H1 (cell line): ENCODE measurements around the gene SLX9. TPM values are rescaled to one million over a fixed set of nuclear protein-coding genes. Genes with fewer than 3 reads are reported as not detected.

Experiments used
- CTCF ChIA-PET: fragments of 300-600 bp; sonication (Branson Sonifier 250); formaldehyde crosslinking; loops from one replicate; lab custom pipeline; 2021; ENCODE audit not compliant: partially characterized antibody; lab: Charles Lee
- POLR2A ChIA-PET: fragments of 300-600 bp; sonication (Branson Sonifier 250); formaldehyde crosslinking; loops from one replicate; lab custom pipeline; 2021; ENCODE audit warnings: inconsistent platforms; ENCODE audit not compliant: partially characterized antibody; lab: Charles Lee
- DNase-seq, 2 experiments: peaks; one replicate each; pipeline versions ENCODE4 v3.0.0 to v3.0.0-alpha.2; 2010 to 2022; ENCODE audit warnings: low spot score in 2 of 2, low read depth in 1 of 2, mixed read lengths in 1 of 2
- FAIRE-seq: peaks from 2 replicates; lab custom pipeline; 2011; peaks lifted over from hg19 to GRCh38; lab: Jason Lieb, UNC
- H2AFZ ChIP-seq: 2 replicates; pipeline ENCODE4 v1.8.1; 2012; ENCODE audit warnings: low read length, inconsistent platforms
- H2AK5ac ChIP-seq: 2 replicates; pipeline ENCODE4 v1.6.1; 2013; ENCODE audit warnings: low read depth, low read length
- H2BK120ac ChIP-seq: replicated peaks from 2 replicates; pipeline ENCODE3; 2013; ENCODE audit warnings: low read depth, low read length, inconsistent platforms
- H2BK12ac ChIP-seq: 2 replicates; pipeline ENCODE4 v1.6.1; 2013; ENCODE audit warnings: low read depth, low read length
- H2BK15ac ChIP-seq: 2 replicates; pipeline ENCODE4 v1.6.1; 2013; ENCODE audit warnings: low read length
- H2BK20ac ChIP-seq: 2 replicates; pipeline ENCODE4 v1.6.1; 2013; ENCODE audit warnings: low read length
- H2BK5ac ChIP-seq: 2 replicates; pipeline ENCODE4 v1.6.1; 2013; ENCODE audit warnings: low read depth, low read length
- H3K14ac ChIP-seq: 2 replicates; pipeline ENCODE4 v1.6.1; 2013; ENCODE audit warnings: inconsistent platforms; ENCODE audit not compliant: insufficient read length
- H3K18ac ChIP-seq: 2 replicates; pipeline ENCODE4 v1.6.1; 2013; ENCODE audit warnings: low read length; ENCODE audit errors: extremely low read depth
- H3K23ac ChIP-seq: 2 replicates; pipeline ENCODE4 v1.6.1; 2013; ENCODE audit warnings: inconsistent platforms; ENCODE audit not compliant: insufficient read length
- H3K23me2 ChIP-seq: 2 replicates; pipeline ENCODE4 v1.6.1; 2013; ENCODE audit warnings: low read depth, low read length
- H3K27ac ChIP-seq: 2 replicates; pipeline ENCODE4 v1.6.1; 2011; ENCODE audit warnings: low read depth, low read length, inconsistent platforms
- H3K27me3 ChIP-seq, 4 experiments: replicated peaks in 1 of 4; 1 replicate in 1 of 4; 2 replicates in 3 of 4; pipeline versions ENCODE4 v1.6.1 to v1.8.1; 2011 to 2013; ENCODE audit warnings: low read length in 3 of 4, mild to moderate bottlenecking in 3 of 4, inconsistent platforms in 2 of 4, mixed read lengths in 2 of 4, moderate library complexity in 1 of 4; ENCODE audit not compliant: control insufficient read depth in 3 of 4, insufficient read depth in 3 of 4; ENCODE audit errors: extremely low read depth in 1 of 4
- H3K36me3 ChIP-seq, 4 experiments: 2 replicates each; pipeline versions ENCODE4 v1.6.1 to v1.8.1; 2011 to 2013; ENCODE audit warnings: mild to moderate bottlenecking in 4 of 4, low read length in 3 of 4, moderate library complexity in 2 of 4, control low read depth in 1 of 4, inconsistent platforms in 1 of 4; ENCODE audit not compliant: insufficient read depth in 4 of 4, control insufficient read depth in 2 of 4
- H3K4ac ChIP-seq: replicated peaks from 2 replicates; pipeline ENCODE3; 2013; ENCODE audit warnings: low read length, low read depth, mixed read lengths, inconsistent platforms; ENCODE audit not compliant: insufficient read length
- H3K4me1 ChIP-seq, 4 experiments: replicated peaks in 1 of 4; 1 replicate in 1 of 4; 2 replicates in 3 of 4; pipeline versions ENCODE4 v1.6.1 to v1.8.1; 2011 to 2013; ENCODE audit warnings: low read length in 3 of 4, inconsistent platforms in 2 of 4, mixed read lengths in 1 of 4; ENCODE audit not compliant: insufficient read depth in 4 of 4, control insufficient read depth in 3 of 4
- H3K4me2 ChIP-seq, 2 experiments: 2 replicates each; pipeline versions ENCODE4 v1.6.1 to v1.8.1; 2011 to 2013; ENCODE audit warnings: low read depth in 2 of 2, low read length in 2 of 2, control low read depth in 1 of 2, inconsistent platforms in 1 of 2, mild to moderate bottlenecking in 1 of 2; ENCODE audit not compliant: insufficient read depth in 1 of 2
- H3K4me3 ChIP-seq, 4 experiments: fragments of 200-600, 300-600 bp in 1 of 4; sonication (generic), shearing (Covaris generic), sonication (Bioruptor Twin) in 1 of 4; 2 replicates each; pipeline versions ENCODE4 v1.5.1 to v1.8.1; 2011 to 2016; ENCODE audit warnings: low read length in 4 of 4, low read depth in 3 of 4, control low read depth in 2 of 4, inconsistent platforms in 2 of 4, mild to moderate bottlenecking in 2 of 4, mixed read lengths in 1 of 4, moderate library complexity in 1 of 4; ENCODE audit not compliant: insufficient read depth in 2 of 4; ENCODE audit errors: extremely low read depth in 1 of 4
- H3K56ac ChIP-seq: replicated peaks from 2 replicates; pipeline ENCODE3; 2013; ENCODE audit warnings: low read depth, mild to moderate bottlenecking, mixed read lengths, low read length, inconsistent platforms; ENCODE audit not compliant: insufficient read length
- H3K79me1 ChIP-seq: 2 replicates; pipeline ENCODE4 v1.6.1; 2013; ENCODE audit warnings: low read depth, low read length, control low read depth
- H3K79me2 ChIP-seq, 2 experiments: 2 replicates each; pipeline versions ENCODE4 v1.6.1 to v1.8.1; 2012 to 2013; ENCODE audit warnings: low read length in 2 of 2, mild to moderate bottlenecking in 2 of 2, inconsistent platforms in 1 of 2; ENCODE audit not compliant: insufficient read depth in 2 of 2, control insufficient read depth in 1 of 2
- H3K9ac ChIP-seq, 4 experiments: replicated peaks in 1 of 4; 1 replicate in 1 of 4; 2 replicates in 3 of 4; pipeline versions ENCODE4 v1.6.1 to v1.8.1; 2011 to 2013; ENCODE audit warnings: low read depth in 3 of 4, low read length in 3 of 4, control low read depth in 2 of 4, mild to moderate bottlenecking in 2 of 4, moderate library complexity in 2 of 4, inconsistent platforms in 1 of 4; ENCODE audit errors: extremely low read depth in 1 of 4
- H3K9me3 ChIP-seq, 2 experiments: 2 replicates each; pipeline versions ENCODE4 v1.6.1 to v1.8.1; 2012 to 2013; ENCODE audit warnings: mild to moderate bottlenecking in 2 of 2, moderate library complexity in 2 of 2, control low read depth in 1 of 2, inconsistent platforms in 1 of 2, low read depth in 1 of 2, low read length in 1 of 2, mixed read lengths in 1 of 2; ENCODE audit not compliant: insufficient read depth in 2 of 2
- H4K20me1 ChIP-seq, 2 experiments: replicated peaks in 1 of 2; 2 replicates each; pipeline versions ENCODE3 to v1.8.1; 2011 to 2013; ENCODE audit warnings: inconsistent platforms in 2 of 2, low read length in 2 of 2, mild to moderate bottlenecking in 1 of 2; ENCODE audit not compliant: insufficient read depth in 2 of 2, control insufficient read depth in 1 of 2
- H4K5ac ChIP-seq: 2 replicates; pipeline ENCODE4 v1.6.1; 2013; ENCODE audit warnings: low read length, low read depth, mixed read lengths, inconsistent platforms; ENCODE audit not compliant: insufficient read length
- H4K8ac ChIP-seq: 2 replicates; pipeline ENCODE4 v1.8.0; 2013; ENCODE audit warnings: mild to moderate bottlenecking, moderate library complexity, low read length, inconsistent platforms; ENCODE audit not compliant: insufficient read depth; ENCODE audit errors: extremely low read depth
- H4K91ac ChIP-seq: replicated peaks from 2 replicates; pipeline ENCODE3; 2013; ENCODE audit warnings: low read length, mixed read lengths, inconsistent platforms; ENCODE audit not compliant: insufficient read length
- BRCA1 ChIP-seq: IDR thresholded peaks from 2 replicates; pipeline ENCODE4 v1.6.1; 2012; ENCODE audit warnings: low read depth, low read length, improper control_type of control experiment
- CTBP2 ChIP-seq: IDR thresholded peaks from 2 replicates; pipeline ENCODE4 v1.7.0; 2011; ENCODE audit warnings: borderline replicate concordance, mild to moderate bottlenecking, moderate library complexity, mixed read lengths, low read length; ENCODE audit not compliant: insufficient read depth, insufficient read length
- E2F6 ChIP-seq: IDR thresholded peaks from 2 replicates; pipeline ENCODE4 v1.6.1; 2012; ENCODE audit warnings: inconsistent platforms
- GABPA ChIP-seq: IDR thresholded peaks from 2 replicates; pipeline ENCODE4 v1.6.1; 2011; ENCODE audit warnings: mild to moderate bottlenecking, low read length, moderate library complexity, borderline replicate concordance; ENCODE audit not compliant: insufficient read depth
- HDAC2 ChIP-seq, 2 experiments: fragments of 300-600 bp in 1 of 2; sonication (generic) in 1 of 2; IDR thresholded peaks; 2 replicates each; pipeline ENCODE4 v1.6.1; 2011 to 2012; ENCODE audit warnings: low read depth in 2 of 2, low read length in 2 of 2, mild to moderate bottlenecking in 2 of 2, moderate library complexity in 2 of 2, borderline replicate concordance in 1 of 2, inconsistent platforms in 1 of 2
- JUND ChIP-seq: IDR thresholded peaks from 2 replicates; pipeline ENCODE4 v1.6.1; 2011; ENCODE audit warnings: mild to moderate bottlenecking, improper control_type of control experiment, low read length
- MAX ChIP-seq: IDR thresholded peaks from 2 replicates; pipeline ENCODE4 v1.6.1; 2012; ENCODE audit warnings: inconsistent platforms
- PHF8 ChIP-seq: fragments of 200-600 bp; sonication (generic); conservative IDR thresholded peaks from 2 replicates; pipeline ENCODE4 v1.7.1; 2012; ENCODE audit warnings: low read depth, mild to moderate bottlenecking, inconsistent platforms, low read length, moderate library complexity
- POLR2AphosphoS5 ChIP-seq: IDR thresholded peaks from 2 replicates; pipeline ENCODE4 v1.6.1; 2011; ENCODE audit warnings: low read depth, low read length
- RAD21 ChIP-seq, 2 experiments: IDR thresholded peaks in 1 of 2; conservative IDR thresholded peaks in 1 of 2; 2 replicates each; pipeline ENCODE4 v1.6.1; 2011; ENCODE audit warnings: low read depth in 2 of 2, low read length in 2 of 2, improper control_type of control experiment in 1 of 2, inconsistent platforms in 1 of 2, mild to moderate bottlenecking in 1 of 2, moderate library complexity in 1 of 2
- RFX5 ChIP-seq: IDR thresholded peaks from 2 replicates; pipeline ENCODE4 v1.6.1; 2011; ENCODE audit warnings: low read depth, low read length, improper control_type of control experiment, borderline replicate concordance
- WGBS, 2 experiments: shearing (Covaris generic) in 1 of 2; methylation state at CpG; one replicate each; pipeline versions ENCODE4 v1.1.6 to v1.1.7; 2013 to 2015; ENCODE audit warnings: low lambda C conversion rate in 2 of 2, mixed read lengths in 2 of 2, inconsistent platforms in 1 of 2, low coverage in 1 of 2, missing lambda C conversion rate in 1 of 2; ENCODE audit not compliant: insufficient replicate concordance in 2 of 2, insufficient coverage in 1 of 2, insufficient read length in 1 of 2; ENCODE audit errors: extremely low coverage in 1 of 2, missing lambda C conversion rate in 1 of 2; 5-methylcytosine and 5-hydroxymethylcytosine counted together
- polyA plus RNA-seq, 7 experiments: library from polyadenylated mRNA; depleted of rRNA in 3 of 7; stranded (reverse) in 5 of 7; unstranded in 2 of 7; fragments of >200 nt in 5 of 7; fragments of 200-250 nt in 2 of 7; gene quantifications; 1 replicate in 5 of 7; 2 replicates in 1 of 7; 4 replicates in 1 of 7; pipeline versions ENCODE4 v1.2.1 to v1.2.3, GENCODE V29; 2011 to 2013; ENCODE audit warnings: missing spikeins in 2 of 7, mixed read lengths in 2 of 7
- total RNA-seq: library from RNA; stranded (reverse); fragmentation: NEBNext Ultra II Directional; extraction: Animal tissue kit (Norgen Biotek cat#: 25700); gene quantifications from 2 replicates; pipeline ENCODE4 v1.2.1, GENCODE V29; 2021

Gene SLX9
- total and polyA plus RNA-seq, 2 of the 8 experiments (the other 6 are each of a cell fraction or from before 2014, with no cell fraction given): 17.7 to 57.3 TPM

GRCh38 chr21:44949779-44950198 is 10.0 kb downstream of the SLX9 start:
- Histone ChIP-seq H2BK12ac (no peak overlapping the region), H3K4me3 (no peak overlapping the region), H4K20me1 (peaks cover 41 to 53% of the 10 kb centered on the region in 2 experiments), H3K56ac (no peak overlapping the region), H3K9me3 (no peaks in the 10 kb centered on the region), H3K4me2 (no peak overlapping the region), H4K91ac (no peak overlapping the region), H3K14ac (no peak overlapping the region), H3K36me3 (peaks cover 3 to 16% (median 10%) of the 10 kb centered on the region in 4 experiments; a peak in 7 of 8 replicates), H4K5ac (no peak overlapping the region), H4K8ac (no peak overlapping the region; the same call in 1 of the 2 replicates), H2BK15ac (no peak overlapping the region), H3K27ac (no peak overlapping the region), H3K23ac (no peak overlapping the region), H3K23me2 (no peaks in the 10 kb centered on the region), H2AFZ (no peak overlapping the region), H3K79me2 (peaks cover 5 to 72% of the 10 kb centered on the region in 2 experiments; a peak in 3 of 4 replicates), H3K4ac (no peak overlapping the region), H3K4me1 (no peaks in the 10 kb centered on the region; a peak in 1 of 7 replicates), H2BK5ac (no peak overlapping the region), H2BK20ac (no peak overlapping the region), H3K27me3 (no peaks in the 10 kb centered on the region), H3K9ac (no peak overlapping the region), H3K79me1 (peaks cover 17% of the 10 kb centered on the region), H2BK120ac (no peak overlapping the region), H3K18ac (no peak overlapping the region), H2AK5ac (no peak overlapping the region)
- peak; percentile 53 to 98 for DNase-seq
- 39% methylated on average over 9 of the region's 10 CpGs; no CpG with 5 or more reads in 1 of the 2 experiments for WGBS, 2 experiments
- POLR2A ChIA-PET: interaction anchor here (1.0 to 2.8 kb wide), 2 partner anchors 9 to 35 kb away, joined by 3 to 11 read pairs; partner anchors contain the start of gene SLX9
- FAIRE-seq: peak; percentile 84
- CTCF ChIA-PET: interaction anchor here (0.6 to 9.6 kb wide), 42 partner anchors 8 to 453 kb away, joined by 3 to 101 read pairs (median 5); partner anchors contain the start of gene SLX9
- peak; percentile 89 to 90 for TF ChIP-seq RAD21 (IDR thresholded peaks at IDR 0.05 in 1 of 2, conservative IDR thresholded peaks at IDR 0.05 in 1 of 2; ENCODE audit: low read depth in 2 of 2, low read length in 2 of 2)
- TF ChIP-seq E2F6: no peak
- TF ChIP-seq CTBP2: no peak
- TF ChIP-seq JUND: no peak
- TF ChIP-seq HDAC2 (IDR thresholded peaks at IDR 0.05; ENCODE audit: borderline replicate concordance in 1 of 2, low read depth in 2 of 2, low read length in 2 of 2): no peak
- TF ChIP-seq GABPA: peak; percentile 83; the same call in 1 of the 2 replicates
- TF ChIP-seq POLR2AphosphoS5: peak; percentile 77
- no peak for TF ChIP-seq PHF8
- TF ChIP-seq MAX: peak; percentile 43; the same call in 1 of the 2 replicates
- no peak for TF ChIP-seq BRCA1
- no peak for TF ChIP-seq RFX5
